H1 (cell line): ENCODE results near the gene PRSS12. TPM values are rescaled to one million over a fixed set of nuclear protein-coding genes. Genes with fewer than 3 reads are reported as not detected.

Experiments
- CTCF ChIA-PET: fragments of 300-600 bp; sonication (Branson Sonifier 250); formaldehyde crosslinking; loops from one replicate; lab custom pipeline; 2021; ENCODE audit not compliant: partially characterized antibody; lab: Charles Lee
- POLR2A ChIA-PET: fragments of 300-600 bp; sonication (Branson Sonifier 250); formaldehyde crosslinking; loops from one replicate; lab custom pipeline; 2021; ENCODE audit warnings: inconsistent platforms; ENCODE audit not compliant: partially characterized antibody; lab: Charles Lee
- DNase-seq, 2 experiments: peaks; one replicate each; pipeline versions ENCODE4 v3.0.0 to v3.0.0-alpha.2; 2010 to 2022; ENCODE audit warnings: low spot score in 2 of 2, low read depth in 1 of 2, mixed read lengths in 1 of 2
- FAIRE-seq: peaks from 2 replicates; lab custom pipeline; 2011; peaks lifted over from hg19 to GRCh38; lab: Jason Lieb, UNC
- H2AFZ ChIP-seq: 2 replicates; pipeline ENCODE4 v1.8.1; 2012; ENCODE audit warnings: low read length, inconsistent platforms
- H2AK5ac ChIP-seq: 2 replicates; pipeline ENCODE4 v1.6.1; 2013; ENCODE audit warnings: low read depth, low read length
- H2BK120ac ChIP-seq: replicated peaks from 2 replicates; pipeline ENCODE3; 2013; ENCODE audit warnings: low read depth, low read length, inconsistent platforms
- H2BK12ac ChIP-seq: 2 replicates; pipeline ENCODE4 v1.6.1; 2013; ENCODE audit warnings: low read depth, low read length
- H2BK15ac ChIP-seq: 2 replicates; pipeline ENCODE4 v1.6.1; 2013; ENCODE audit warnings: low read length
- H2BK20ac ChIP-seq: 2 replicates; pipeline ENCODE4 v1.6.1; 2013; ENCODE audit warnings: low read length
- H2BK5ac ChIP-seq: 2 replicates; pipeline ENCODE4 v1.6.1; 2013; ENCODE audit warnings: low read depth, low read length
- H3K14ac ChIP-seq: 2 replicates; pipeline ENCODE4 v1.6.1; 2013; ENCODE audit warnings: inconsistent platforms; ENCODE audit not compliant: insufficient read length
- H3K18ac ChIP-seq: 2 replicates; pipeline ENCODE4 v1.6.1; 2013; ENCODE audit warnings: low read length; ENCODE audit errors: extremely low read depth
- H3K23ac ChIP-seq: 2 replicates; pipeline ENCODE4 v1.6.1; 2013; ENCODE audit warnings: inconsistent platforms; ENCODE audit not compliant: insufficient read length
- H3K23me2 ChIP-seq: 2 replicates; pipeline ENCODE4 v1.6.1; 2013; ENCODE audit warnings: low read depth, low read length
- H3K27ac ChIP-seq: 2 replicates; pipeline ENCODE4 v1.6.1; 2011; ENCODE audit warnings: low read depth, low read length, inconsistent platforms
- H3K27me3 ChIP-seq, 4 experiments: replicated peaks in 1 of 4; 1 replicate in 1 of 4; 2 replicates in 3 of 4; pipeline versions ENCODE4 v1.6.1 to v1.8.1; 2011 to 2013; ENCODE audit warnings: low read length in 3 of 4, mild to moderate bottlenecking in 3 of 4, inconsistent platforms in 2 of 4, mixed read lengths in 2 of 4, moderate library complexity in 1 of 4; ENCODE audit not compliant: control insufficient read depth in 3 of 4, insufficient read depth in 3 of 4; ENCODE audit errors: extremely low read depth in 1 of 4
- H3K36me3 ChIP-seq, 4 experiments: 2 replicates each; pipeline versions ENCODE4 v1.6.1 to v1.8.1; 2011 to 2013; ENCODE audit warnings: mild to moderate bottlenecking in 4 of 4, low read length in 3 of 4, moderate library complexity in 2 of 4, control low read depth in 1 of 4, inconsistent platforms in 1 of 4; ENCODE audit not compliant: insufficient read depth in 4 of 4, control insufficient read depth in 2 of 4
- H3K4ac ChIP-seq: replicated peaks from 2 replicates; pipeline ENCODE3; 2013; ENCODE audit warnings: low read length, low read depth, mixed read lengths, inconsistent platforms; ENCODE audit not compliant: insufficient read length
- H3K4me1 ChIP-seq, 4 experiments: replicated peaks in 1 of 4; 1 replicate in 1 of 4; 2 replicates in 3 of 4; pipeline versions ENCODE4 v1.6.1 to v1.8.1; 2011 to 2013; ENCODE audit warnings: low read length in 3 of 4, inconsistent platforms in 2 of 4, mixed read lengths in 1 of 4; ENCODE audit not compliant: insufficient read depth in 4 of 4, control insufficient read depth in 3 of 4
- H3K4me2 ChIP-seq, 2 experiments: 2 replicates each; pipeline versions ENCODE4 v1.6.1 to v1.8.1; 2011 to 2013; ENCODE audit warnings: low read depth in 2 of 2, low read length in 2 of 2, control low read depth in 1 of 2, inconsistent platforms in 1 of 2, mild to moderate bottlenecking in 1 of 2; ENCODE audit not compliant: insufficient read depth in 1 of 2
- H3K4me3 ChIP-seq, 4 experiments: fragments of 200-600, 300-600 bp in 1 of 4; sonication (generic), shearing (Covaris generic), sonication (Bioruptor Twin) in 1 of 4; 2 replicates each; pipeline versions ENCODE4 v1.5.1 to v1.8.1; 2011 to 2016; ENCODE audit warnings: low read length in 4 of 4, low read depth in 3 of 4, control low read depth in 2 of 4, inconsistent platforms in 2 of 4, mild to moderate bottlenecking in 2 of 4, mixed read lengths in 1 of 4, moderate library complexity in 1 of 4; ENCODE audit not compliant: insufficient read depth in 2 of 4; ENCODE audit errors: extremely low read depth in 1 of 4
- H3K56ac ChIP-seq: replicated peaks from 2 replicates; pipeline ENCODE3; 2013; ENCODE audit warnings: low read depth, mild to moderate bottlenecking, mixed read lengths, low read length, inconsistent platforms; ENCODE audit not compliant: insufficient read length
- H3K79me1 ChIP-seq: 2 replicates; pipeline ENCODE4 v1.6.1; 2013; ENCODE audit warnings: low read depth, low read length, control low read depth
- H3K79me2 ChIP-seq, 2 experiments: 2 replicates each; pipeline versions ENCODE4 v1.6.1 to v1.8.1; 2012 to 2013; ENCODE audit warnings: low read length in 2 of 2, mild to moderate bottlenecking in 2 of 2, inconsistent platforms in 1 of 2; ENCODE audit not compliant: insufficient read depth in 2 of 2, control insufficient read depth in 1 of 2
- H3K9ac ChIP-seq, 4 experiments: replicated peaks in 1 of 4; 1 replicate in 1 of 4; 2 replicates in 3 of 4; pipeline versions ENCODE4 v1.6.1 to v1.8.1; 2011 to 2013; ENCODE audit warnings: low read depth in 3 of 4, low read length in 3 of 4, control low read depth in 2 of 4, mild to moderate bottlenecking in 2 of 4, moderate library complexity in 2 of 4, inconsistent platforms in 1 of 4; ENCODE audit errors: extremely low read depth in 1 of 4
- H3K9me3 ChIP-seq, 2 experiments: 2 replicates each; pipeline versions ENCODE4 v1.6.1 to v1.8.1; 2012 to 2013; ENCODE audit warnings: mild to moderate bottlenecking in 2 of 2, moderate library complexity in 2 of 2, control low read depth in 1 of 2, inconsistent platforms in 1 of 2, low read depth in 1 of 2, low read length in 1 of 2, mixed read lengths in 1 of 2; ENCODE audit not compliant: insufficient read depth in 2 of 2
- H4K20me1 ChIP-seq, 2 experiments: replicated peaks in 1 of 2; 2 replicates each; pipeline versions ENCODE3 to v1.8.1; 2011 to 2013; ENCODE audit warnings: inconsistent platforms in 2 of 2, low read length in 2 of 2, mild to moderate bottlenecking in 1 of 2; ENCODE audit not compliant: insufficient read depth in 2 of 2, control insufficient read depth in 1 of 2
- H4K5ac ChIP-seq: 2 replicates; pipeline ENCODE4 v1.6.1; 2013; ENCODE audit warnings: low read length, low read depth, mixed read lengths, inconsistent platforms; ENCODE audit not compliant: insufficient read length
- H4K8ac ChIP-seq: 2 replicates; pipeline ENCODE4 v1.8.0; 2013; ENCODE audit warnings: mild to moderate bottlenecking, moderate library complexity, low read length, inconsistent platforms; ENCODE audit not compliant: insufficient read depth; ENCODE audit errors: extremely low read depth
- H4K91ac ChIP-seq: replicated peaks from 2 replicates; pipeline ENCODE3; 2013; ENCODE audit warnings: low read length, mixed read lengths, inconsistent platforms; ENCODE audit not compliant: insufficient read length
- EZH2 ChIP-seq: fragments of 200-600 bp; sonication (generic); IDR thresholded peaks from 2 replicates; pipeline ENCODE4 v1.7.1; 2012; ENCODE audit warnings: low read depth, mild to moderate bottlenecking, moderate library complexity, low read length, inconsistent platforms; ENCODE audit not compliant: severe bottlenecking
- MAFK ChIP-seq: IDR thresholded peaks from 2 replicates; pipeline ENCODE4 v1.6.1; 2012; ENCODE audit warnings: low read depth, mild to moderate bottlenecking, improper control_type of control experiment, low read length
- WGBS, 2 experiments: shearing (Covaris generic) in 1 of 2; methylation state at CpG; one replicate each; pipeline versions ENCODE4 v1.1.6 to v1.1.7; 2013 to 2015; ENCODE audit warnings: low lambda C conversion rate in 2 of 2, mixed read lengths in 2 of 2, inconsistent platforms in 1 of 2, low coverage in 1 of 2, missing lambda C conversion rate in 1 of 2; ENCODE audit not compliant: insufficient replicate concordance in 2 of 2, insufficient coverage in 1 of 2, insufficient read length in 1 of 2; ENCODE audit errors: extremely low coverage in 1 of 2, missing lambda C conversion rate in 1 of 2; 5-methylcytosine and 5-hydroxymethylcytosine counted together
- polyA plus RNA-seq, 7 experiments: library from polyadenylated mRNA; depleted of rRNA in 3 of 7; stranded (reverse) in 5 of 7; unstranded in 2 of 7; fragments of >200 nt in 5 of 7; fragments of 200-250 nt in 2 of 7; gene quantifications; 1 replicate in 5 of 7; 2 replicates in 1 of 7; 4 replicates in 1 of 7; pipeline versions ENCODE4 v1.2.1 to v1.2.3, GENCODE V29; 2011 to 2013; ENCODE audit warnings: missing spikeins in 2 of 7, mixed read lengths in 2 of 7
- total RNA-seq: library from RNA; stranded (reverse); fragmentation: NEBNext Ultra II Directional; extraction: Animal tissue kit (Norgen Biotek cat#: 25700); gene quantifications from 2 replicates; pipeline ENCODE4 v1.2.1, GENCODE V29; 2021

The PRSS12 gene
- total and polyA plus RNA-seq, 2 of the 8 experiments (the other 6 are each of a cell fraction or from before 2014, with no cell fraction given), result 2.6 to 9.3 TPM

GRCh38 chr4:118271788-118272187 is 81.0 kb downstream of the PRSS12 start:
- Histone ChIP-seq H3K9me3 (no peaks in the 10 kb centered on the region; a peak in 1 of 4 replicates), H4K20me1 (no peaks in the 10 kb centered on the region), H2BK12ac (no peak overlapping the region), H4K5ac (no peak overlapping the region), H2AK5ac (no peak overlapping the region), H3K9ac (no peak overlapping the region), H2BK15ac (no peak overlapping the region)
- whole genome bisulfite sequencing, 2 experiments, result 90% methylated on average over 2 of the region's 2 CpGs; no CpG with 5 or more reads in 1 of the 2 experiments
- TF ChIP-seq MAFK (peak; percentile 8; the same call in 1 of the 2 replicates), EZH2 (no peak)
- TF ChIP-seq, all 59 proteins: peak for 1
- no peak overlapping the region for H3K56ac ChIP-seq
- POLR2A ChIA-PET, result no interaction called here
- H3K27ac ChIP-seq, result no peak overlapping the region
- CTCF ChIA-PET, result interaction anchor here (1.0 to 1.8 kb wide), 5 partner anchors 10 to 266 kb away, joined by 3 to 9 read pairs (median 3); no protein-coding TSS in a partner anchor
- no peak for DNase-seq
- H2BK20ac ChIP-seq, result no peak overlapping the region
- H3K18ac ChIP-seq, result no peak overlapping the region
- H3K4me1 ChIP-seq, result no peaks in the 10 kb centered on the region
- FAIRE-seq, result no peak
- H4K8ac ChIP-seq, result no peak overlapping the region
- H3K4me3 ChIP-seq, result no peak overlapping the region
- no peaks in the 10 kb centered on the region for H3K79me1 ChIP-seq
- H3K23ac ChIP-seq, result no peak overlapping the region
- H3K27me3 ChIP-seq, result no peaks in the 10 kb centered on the region
- no peak overlapping the region for H2BK5ac ChIP-seq
- H3K4me2 ChIP-seq, result no peak overlapping the region
- H4K91ac ChIP-seq, result no peak overlapping the region
- no peaks in the 10 kb centered on the region for H3K79me2 ChIP-seq
- H3K36me3 ChIP-seq, result no peaks in the 10 kb centered on the region
- no peak overlapping the region for H3K4ac ChIP-seq
- H3K14ac ChIP-seq, result no peak overlapping the region
- no peak overlapping the region for H2AFZ ChIP-seq
- H3K23me2 ChIP-seq, result no peaks in the 10 kb centered on the region
- no peak overlapping the region for H2BK120ac ChIP-seq
